Epithelial cell of esophagus (primary cell): ENCODE measurements around the gene SLC34A1.

Source experiments
- DNase-seq: peaks from one replicate; pipeline ENCODE4 v3.0.0; 2010; ENCODE audit warnings: low read depth
- H3K4me3 ChIP-seq: 2 replicates; pipeline ENCODE4 v1.5.1; 2011; ENCODE audit warnings: mild to moderate bottlenecking, low read length, control low read depth
- CTCF ChIP-seq: IDR thresholded peaks from 2 replicates; pipeline ENCODE4 v1.5.1; 2011; ENCODE audit warnings: low read depth, mild to moderate bottlenecking, low read length, control low read depth, inconsistent platforms; ENCODE audit not compliant: insufficient read depth; ENCODE audit errors: missing control alignments

The SLC34A1 gene

GRCh38 chr5:177437623-177438022 is 53.4 kb downstream of the SLC34A1 start:
- no peak for DNase-seq
- TF ChIP-seq CTCF = no peak
- H3K4me3 ChIP-seq = no peak overlapping the region

- no peak for DNase-seq
- TF ChIP-seq CTCF = no peak
- no peak overlapping the region for H3K4me3 ChIP-seq
These were observed 54.2 kb downstream of the SLC34A1 start for GRCh38 chr5:177438468-177438867.

- no peak for TF ChIP-seq CTCF
- no peak overlapping the region for H3K4me3 ChIP-seq
- DNase-seq = no peak
These were observed 55.4 kb downstream of the SLC34A1 start for GRCh38 chr5:177439518-177440053.

- DNase-seq = no peak
- H3K4me3 ChIP-seq = no peak overlapping the region
- TF ChIP-seq CTCF = no peak
These were observed 56.2 kb downstream of the SLC34A1 start for GRCh38 chr5:177440211-177440989.

- H3K4me3 ChIP-seq = no peak overlapping the region
- no peak for TF ChIP-seq CTCF
- DNase-seq = no peak
These were observed 57.0 kb downstream of the SLC34A1 start for GRCh38 chr5:177440990-177441780.

GRCh38 chr5:177442066-177442826 is 58.0 kb downstream of the SLC34A1 start:
- no peak overlapping the region for H3K4me3 ChIP-seq
- TF ChIP-seq CTCF = no peak
- no peak for DNase-seq
